ENCODE results near the gene PRR16. TPM values are rescaled to one million over a fixed set of nuclear protein-coding genes. Genes with fewer than 3 reads are reported as not detected.

PRR16 gene
- total RNA-seq, 2 donors from 2014 or later: 1.2 to 1.4 TPM

- Histone ChIP-seq H3K27ac (no peak overlapping the region), H3K36me3 (no peaks in the 10 kb centered on the region), H3K4me1 (no peaks in the 10 kb centered on the region), H3K4me3 (no peak overlapping the region), H3K27me3 (no peaks in the 10 kb centered on the region), H3K9me3 (no peaks in the 10 kb centered on the region), H3K9ac (ENCODE audit: low read depth in 2 of 2, low read length in 2 of 2) (no peak overlapping the region)
- intact Hi-C loops (cut with DNase I): no loop called here
- DNase-seq: no peak
- no peak for TF ChIP-seq CTCF (IDR thresholded peaks at IDR 0.05)
Measured at GRCh38 chr5:120657104-120657503, 193.0 kb downstream of the PRR16 start.

GRCh38 chr5:120677481-120677880, 213.4 kb downstream of the PRR16 start:
- TF ChIP-seq CTCF (IDR thresholded peaks at IDR 0.05): no peak
- no peaks in the 10 kb centered on the region for H3K36me3 ChIP-seq
- no peaks in the 10 kb centered on the region for H3K27me3 ChIP-seq
- no peak overlapping the region for H3K9ac ChIP-seq (ENCODE audit: low read depth in 2 of 2, low read length in 2 of 2)
- no peaks in the 10 kb centered on the region for H3K9me3 ChIP-seq
- no peak for DNase-seq
- no peak overlapping the region for H3K4me3 ChIP-seq
- no peaks in the 10 kb centered on the region for H3K4me1 ChIP-seq
- no peak overlapping the region for H3K27ac ChIP-seq
- intact Hi-C loops (cut with DNase I): no loop called here

- no peak overlapping the region for H3K9ac ChIP-seq (ENCODE audit: low read depth in 2 of 2, low read length in 2 of 2)
- intact Hi-C loops (cut with DNase I): no loop called here
- no peak overlapping the region for H3K4me3 ChIP-seq
- no peak overlapping the region for H3K27ac ChIP-seq
- no peaks in the 10 kb centered on the region for H3K4me1 ChIP-seq
- no peaks in the 10 kb centered on the region for H3K36me3 ChIP-seq
- H3K27me3 ChIP-seq: no peaks in the 10 kb centered on the region
- no peak for DNase-seq
- no peak for TF ChIP-seq CTCF (IDR thresholded peaks at IDR 0.05)
- no peaks in the 10 kb centered on the region for H3K9me3 ChIP-seq
Measured at GRCh38 chr5:120678279-120678678, 214.2 kb downstream of the PRR16 start.

- Histone ChIP-seq H3K4me3 (no peak overlapping the region), H3K4me1 (no peaks in the 10 kb centered on the region), H3K27ac (no peak overlapping the region), H3K36me3 (no peaks in the 10 kb centered on the region), H3K27me3 (no peaks in the 10 kb centered on the region), H3K9me3 (no peaks in the 10 kb centered on the region), H3K9ac (ENCODE audit: low read depth in 2 of 2, low read length in 2 of 2) (no peak overlapping the region)
- no peak for DNase-seq
- no peak for TF ChIP-seq CTCF (IDR thresholded peaks at IDR 0.05)
- intact Hi-C loops (cut with DNase I): no loop called here
Measured at GRCh38 chr5:120682851-120683250, 218.8 kb downstream of the PRR16 start.

- H3K9me3 ChIP-seq: no peaks in the 10 kb centered on the region
- no peaks in the 10 kb centered on the region for H3K27me3 ChIP-seq
- no peaks in the 10 kb centered on the region for H3K36me3 ChIP-seq
- no peak overlapping the region for H3K27ac ChIP-seq
- TF ChIP-seq CTCF (IDR thresholded peaks at IDR 0.05): no peak
- no peaks in the 10 kb centered on the region for H3K4me1 ChIP-seq
- H3K4me3 ChIP-seq: no peak overlapping the region
- DNase-seq: no peak
- intact Hi-C loops (cut with DNase I): no loop called here
- no peak overlapping the region for H3K9ac ChIP-seq (ENCODE audit: low read depth in 2 of 2, low read length in 2 of 2)
Measured at GRCh38 chr5:120683580-120683979, 219.5 kb downstream of the PRR16 start.

- no peaks in the 10 kb centered on the region for H3K27me3 ChIP-seq
- no peaks in the 10 kb centered on the region for H3K4me1 ChIP-seq
- H3K4me3 ChIP-seq: no peak overlapping the region
- no peak overlapping the region for H3K9ac ChIP-seq (ENCODE audit: low read depth in 2 of 2, low read length in 2 of 2)
- intact Hi-C loops (cut with DNase I): no loop called here
- TF ChIP-seq CTCF (IDR thresholded peaks at IDR 0.05): no peak
- no peak overlapping the region for H3K27ac ChIP-seq
- H3K36me3 ChIP-seq: no peaks in the 10 kb centered on the region
- no peaks in the 10 kb centered on the region for H3K9me3 ChIP-seq
- DNase-seq: no peak
Measured at GRCh38 chr5:120684213-120684612, 220.1 kb downstream of the PRR16 start.

Measured in colonic mucosa (tissue), 4 donors.